Measurements from ENCODE around the gene FAT1.
"Not testable (repeated sequence)": the region's sequence is repeated elsewhere in the genome, so short reads cannot be mapped to it uniquely, and the experiment has no call there.

Gene FAT1

DNA sequence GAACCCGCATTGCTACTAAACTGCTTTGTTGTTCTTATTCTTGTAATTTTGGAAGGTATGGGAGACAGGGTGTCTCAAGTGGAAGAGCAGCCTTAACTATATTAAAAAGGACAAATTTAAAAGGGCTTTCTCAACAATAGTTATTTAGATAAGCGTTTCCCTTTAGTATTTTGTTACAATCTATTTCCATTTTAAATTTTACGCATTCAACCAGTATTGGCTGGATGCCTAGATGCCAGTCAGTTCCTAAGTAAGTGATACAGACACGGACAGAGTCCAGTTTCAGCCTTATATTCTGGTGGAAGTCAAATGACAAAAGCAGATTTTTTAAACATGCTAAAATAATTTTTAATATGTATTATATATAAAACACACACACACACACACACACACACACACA lies 28.3 kb downstream of the FAT1 start:
- no peak for DNase-seq

DNA sequence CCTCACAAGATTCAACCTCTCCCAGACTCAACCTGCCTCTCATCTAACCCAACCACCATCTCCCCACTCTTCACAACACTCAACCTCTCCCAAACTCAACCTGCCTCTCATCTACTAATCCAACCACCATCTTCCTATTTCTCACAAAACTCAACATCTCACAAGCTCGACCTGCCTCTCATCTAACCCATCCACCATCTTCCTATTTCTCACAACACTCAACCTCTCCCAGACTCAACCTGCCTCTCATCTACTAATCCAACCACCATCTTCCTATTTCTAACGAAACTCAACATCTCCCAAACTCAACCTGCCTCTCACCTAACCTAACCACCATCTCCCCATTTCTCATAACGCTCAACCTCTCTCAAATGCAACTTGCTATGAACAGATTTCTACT lies 29.8 kb downstream of the FAT1 start:
- no peak for DNase-seq

DNA sequence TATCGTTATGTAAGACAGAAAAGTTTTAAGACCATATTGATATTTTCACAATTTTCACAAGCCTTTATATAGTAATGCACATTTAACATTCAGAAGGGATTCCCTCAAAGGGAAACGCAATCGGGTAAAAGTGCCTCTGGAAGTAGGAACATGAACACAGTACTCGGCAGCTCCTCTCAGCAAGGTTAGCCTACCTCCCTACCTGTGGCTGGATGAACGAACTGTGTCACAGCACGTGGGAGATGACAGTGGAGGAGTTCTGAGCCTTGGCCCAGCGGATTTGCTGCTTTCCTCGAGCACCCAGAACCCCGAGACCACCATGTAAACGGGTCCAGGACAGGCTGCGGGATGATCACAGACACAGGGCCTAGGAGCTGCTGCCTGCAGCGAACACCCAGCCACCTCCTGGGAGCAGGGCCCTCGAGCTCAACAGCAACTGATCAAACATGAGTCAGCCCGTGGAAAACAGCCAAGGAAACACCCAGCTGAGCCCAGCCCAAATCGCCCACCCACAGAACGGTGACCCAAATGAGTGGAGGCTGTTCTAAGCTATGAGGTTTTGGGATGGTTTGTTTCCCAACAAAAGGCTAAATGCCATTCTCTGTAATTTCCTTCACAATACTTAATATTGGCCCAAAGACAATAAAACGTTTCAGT lies 30.4 kb downstream of the FAT1 start:
- no peak for DNase-seq

DNA sequence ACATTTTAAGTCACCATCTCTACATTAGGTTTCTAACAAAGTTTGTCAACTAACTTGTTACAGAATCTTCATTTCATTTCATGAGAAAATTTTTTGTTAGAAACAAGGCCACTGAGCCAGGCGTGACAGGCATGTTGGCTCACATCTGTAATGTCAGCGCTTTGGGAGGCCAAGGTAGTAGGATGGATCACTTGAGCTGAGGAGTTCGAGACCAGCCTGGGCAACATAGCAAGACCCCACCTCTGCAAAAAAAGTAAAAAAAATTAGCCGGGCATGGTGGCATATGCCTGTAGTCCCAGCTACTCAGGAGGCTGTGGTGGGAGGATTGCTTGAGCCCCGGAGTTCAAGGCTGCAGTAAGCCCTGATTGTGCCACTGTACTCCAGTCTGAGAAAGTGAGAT lies 32.3 kb downstream of the FAT1 start:
- no peak for DNase-seq

DNA sequence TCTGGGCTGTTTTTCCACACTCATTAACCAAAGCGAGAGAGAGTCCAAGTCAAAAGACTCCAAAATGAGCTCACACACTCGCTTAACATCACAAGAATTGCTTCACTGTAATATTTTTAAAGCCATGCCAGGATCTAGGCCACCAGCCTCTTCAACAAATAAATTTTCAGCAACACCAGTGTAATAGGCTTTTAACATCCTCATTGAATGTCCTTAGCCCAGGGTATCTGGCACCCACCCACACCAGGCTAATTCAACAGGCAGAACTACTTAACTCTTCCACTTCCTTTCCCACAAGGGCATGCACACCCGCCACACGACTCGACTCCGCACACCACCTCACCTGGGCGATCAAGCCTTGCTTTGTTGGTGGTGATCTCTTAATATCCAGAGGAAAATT lies 34.2 kb downstream of the FAT1 start:
- no peak for DNase-seq

DNA sequence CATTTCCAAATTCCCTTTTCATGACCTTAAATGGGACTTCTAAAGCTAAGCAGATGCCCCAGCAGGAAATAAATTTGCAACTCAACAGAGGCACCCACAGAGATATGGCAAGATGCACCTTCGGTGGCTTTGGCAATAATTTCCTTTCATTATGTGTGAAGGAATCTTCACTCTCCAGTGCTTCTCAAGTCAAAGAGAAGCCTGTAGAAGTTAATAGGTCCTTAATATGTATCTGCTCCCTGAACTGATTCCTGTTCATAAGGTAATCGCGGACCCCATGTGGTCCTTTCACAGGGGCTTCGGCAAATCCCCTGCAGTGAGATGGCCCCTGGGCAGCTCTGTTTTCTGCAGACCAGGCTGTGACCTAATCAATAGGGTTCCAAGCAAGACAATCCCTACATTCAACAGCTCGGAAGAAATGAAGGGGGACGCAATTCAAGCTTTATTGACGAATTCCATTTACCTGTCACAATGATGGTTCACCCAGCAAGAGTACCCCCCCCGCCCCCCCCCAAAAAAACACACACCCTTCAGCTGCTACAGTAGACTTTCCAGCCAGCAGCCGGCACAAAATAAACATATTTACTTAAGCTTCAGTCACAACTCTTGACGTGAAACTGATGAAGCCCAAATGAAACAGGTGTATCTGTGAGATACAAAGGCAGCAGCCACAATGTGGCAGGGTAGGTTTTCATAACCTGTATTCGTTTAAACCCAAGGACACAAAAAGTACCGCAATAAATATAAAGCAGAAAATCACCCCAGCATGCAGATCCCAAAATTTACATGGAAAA lies 35.3 kb downstream of the FAT1 start:
- no peak for DNase-seq

DNA sequence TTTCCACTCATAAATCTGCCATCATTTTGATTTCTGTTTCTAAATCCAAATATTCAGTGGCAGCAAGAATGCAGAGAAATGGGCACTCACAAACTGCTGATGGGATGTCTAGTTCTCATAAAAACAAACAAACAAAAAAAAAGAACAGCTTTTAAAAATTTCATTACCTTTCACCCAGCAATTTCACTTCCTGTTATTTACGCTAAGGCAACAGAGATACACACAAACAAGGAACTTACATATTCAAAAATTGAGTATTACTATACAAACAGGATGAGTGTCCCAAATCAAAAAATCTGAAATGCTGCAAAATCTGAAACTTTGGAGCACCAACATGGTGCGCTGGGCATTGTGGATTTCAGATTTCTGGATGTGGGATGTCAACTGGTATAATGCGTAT lies 36.4 kb downstream of the FAT1 start:
- no peak for DNase-seq

DNA sequence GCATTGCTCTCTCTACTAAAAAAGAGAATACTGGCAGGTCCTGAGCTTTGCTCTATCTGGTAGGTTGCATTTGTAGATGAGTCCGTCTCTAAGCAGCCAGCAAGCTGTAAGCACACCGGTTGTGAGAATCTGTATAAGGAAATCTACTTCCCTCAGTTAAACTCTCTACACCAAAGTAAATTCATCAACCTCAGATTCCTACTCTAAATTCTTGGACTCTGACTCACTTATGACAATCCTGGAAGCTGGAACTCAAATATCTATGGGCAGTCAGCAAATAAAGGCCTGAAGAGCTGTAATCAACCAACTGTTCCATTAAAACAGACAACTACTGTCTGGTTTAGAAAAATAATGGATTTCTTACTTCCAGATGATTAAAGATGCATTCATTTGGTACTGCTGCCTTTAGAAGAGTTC lies 37.9 kb downstream of the FAT1 start:
- DNase-seq: no peak

DNA sequence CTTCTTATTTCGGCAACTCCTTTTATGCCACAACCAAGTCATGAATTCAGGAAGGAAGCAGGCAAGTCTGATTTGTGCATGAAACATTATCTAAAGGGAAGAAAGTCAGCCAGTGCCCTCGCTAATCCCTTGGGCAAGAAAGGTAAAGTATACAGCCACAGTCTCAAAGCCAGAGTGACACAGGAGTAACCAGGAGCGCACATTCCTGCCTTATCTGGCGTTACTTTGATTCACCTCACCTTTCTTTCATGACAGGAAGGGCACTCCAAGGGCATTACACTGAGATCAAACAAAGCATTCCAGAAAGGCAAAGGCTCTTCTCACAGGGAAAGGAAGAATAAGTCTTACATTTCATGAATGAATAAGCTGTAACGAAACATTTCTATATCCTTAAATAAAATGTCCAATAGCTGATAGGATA lies 38.8 kb downstream of the FAT1 start:
- DNase-seq: no peak

DNA sequence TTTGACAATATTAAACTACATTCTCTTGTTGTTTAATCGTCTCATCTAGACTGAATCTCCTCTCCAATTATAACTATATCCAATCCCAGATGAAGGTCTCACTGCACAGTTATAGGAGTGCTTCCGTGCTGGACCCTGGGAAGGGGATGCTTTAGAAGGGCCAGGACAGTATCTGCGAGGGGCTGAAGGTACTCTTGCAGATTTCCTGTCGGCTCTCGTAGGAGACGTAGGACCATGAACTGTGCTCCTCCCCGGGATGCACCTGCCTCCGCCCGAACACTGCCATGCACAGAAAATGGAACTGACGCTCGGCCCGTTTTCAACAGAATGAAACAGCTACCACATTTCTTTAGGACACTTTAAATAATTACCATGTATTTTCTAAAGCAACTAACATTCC lies 39.4 kb downstream of the FAT1 start:
- no peak for DNase-seq

DNA sequence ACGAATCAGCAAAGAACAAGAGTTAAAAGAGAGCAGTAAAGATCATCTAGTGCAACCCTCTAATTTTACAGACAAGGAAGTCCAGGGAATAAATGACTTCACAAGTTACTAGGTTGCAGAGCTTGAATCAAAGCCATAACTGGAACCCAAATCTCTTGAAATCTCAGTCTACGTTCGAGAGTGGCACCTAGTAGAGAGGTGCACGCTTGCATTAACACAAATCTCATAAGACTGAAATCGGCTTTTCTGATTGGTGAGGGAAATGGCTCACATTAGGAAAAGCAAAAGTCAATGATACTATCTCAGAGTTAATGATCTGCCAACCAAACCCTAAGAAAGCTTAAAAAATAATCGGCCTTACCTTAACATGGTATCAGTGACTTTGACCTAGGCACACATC lies 43.0 kb downstream of the FAT1 start:
- no peak for DNase-seq

DNA sequence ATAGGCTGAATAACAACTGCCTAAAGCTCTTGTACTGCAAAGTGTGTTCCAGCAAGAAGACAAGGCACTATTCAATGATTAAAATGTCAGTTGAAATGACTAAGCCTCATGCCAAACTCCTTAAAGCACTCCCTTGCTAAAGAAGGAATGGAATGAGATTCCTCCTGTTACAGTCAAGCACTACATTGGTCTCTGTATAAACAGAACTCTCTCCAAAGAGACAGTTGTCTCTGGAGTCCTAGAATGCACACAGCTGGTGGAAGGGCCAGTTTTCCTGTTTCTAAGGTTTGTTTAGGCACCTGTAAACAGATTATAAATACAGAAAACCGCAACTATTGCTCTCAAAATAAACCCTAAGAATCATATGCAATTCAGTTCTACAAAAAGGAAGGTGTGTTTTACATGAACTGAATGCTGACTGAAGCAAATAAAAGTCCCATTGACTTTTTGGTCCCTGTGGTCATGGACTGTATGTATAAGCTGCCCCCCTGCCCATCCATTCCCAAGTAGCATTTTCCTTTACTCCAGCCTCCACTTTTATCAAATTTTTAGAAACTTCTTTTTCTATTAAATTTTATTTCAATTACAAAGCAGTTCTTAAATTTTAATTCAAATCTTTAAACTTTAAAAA lies 47.0 kb downstream of the FAT1 start:
- DNase-seq: no peak

DNA sequence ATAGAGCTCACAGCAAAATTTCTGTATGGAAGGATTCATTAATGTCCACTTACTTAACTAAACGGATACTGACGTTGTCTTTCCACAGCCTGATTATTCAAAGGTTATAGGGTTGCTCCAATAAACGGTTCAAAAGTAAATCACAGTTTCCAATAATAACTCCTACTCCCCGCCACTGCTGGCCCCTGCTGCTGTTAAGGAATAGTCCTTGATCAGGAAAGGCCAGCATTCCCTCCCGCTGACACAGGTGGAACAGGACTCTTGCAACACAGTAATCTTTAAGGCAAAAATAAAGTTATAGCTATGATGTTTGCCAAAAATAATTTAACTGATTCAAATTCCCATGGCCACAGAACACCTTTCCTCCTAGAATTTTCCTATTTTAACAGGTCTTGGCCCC lies 53.9 kb downstream of the FAT1 start:
- no peak for DNase-seq

DNA sequence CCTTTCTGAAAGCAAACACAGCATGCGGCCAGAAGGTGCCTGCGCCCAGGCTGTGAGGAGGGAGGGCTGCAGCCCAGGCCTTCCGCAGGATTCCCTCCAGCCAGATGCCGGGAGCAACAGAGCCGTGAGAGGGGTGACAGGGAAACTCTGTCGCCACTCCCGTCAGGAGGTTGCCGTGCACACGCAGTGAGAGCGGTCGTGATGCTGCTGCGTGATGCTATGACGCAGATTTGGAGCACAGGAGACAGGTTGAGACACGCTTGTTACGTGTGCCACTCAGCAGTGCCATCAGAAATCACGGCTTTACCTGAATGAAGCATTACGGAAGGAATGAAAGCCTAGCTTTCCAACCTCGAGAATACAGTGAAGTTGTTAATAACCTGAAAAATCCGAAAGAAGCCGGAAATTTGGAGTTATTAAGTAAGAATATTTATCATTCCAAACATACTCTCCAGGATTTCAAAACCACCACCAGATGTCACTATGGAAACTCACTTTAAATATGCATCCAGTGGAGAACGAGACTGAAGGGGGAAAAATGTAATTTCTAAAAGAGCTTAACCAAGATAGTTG lies 54.4 kb downstream of the FAT1 start:
- no peak for DNase-seq

DNA sequence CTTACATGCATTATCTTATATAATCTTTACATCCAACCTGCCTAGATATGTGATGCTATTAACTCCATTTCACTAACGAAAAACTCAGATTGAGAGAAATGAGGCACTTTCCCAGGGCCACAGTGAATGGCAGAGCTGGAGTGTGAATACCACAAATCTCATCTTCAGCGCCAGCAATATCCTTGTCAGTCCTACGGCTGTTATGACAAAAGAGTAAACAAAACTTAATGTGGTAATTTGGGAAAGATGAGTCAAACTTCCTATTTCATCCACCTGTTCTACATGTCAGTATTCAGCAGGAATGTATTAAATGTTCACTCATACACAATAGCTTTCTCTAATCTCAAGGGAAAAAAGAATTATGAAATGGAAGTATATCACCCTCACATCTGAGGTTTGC lies 56.9 kb downstream of the FAT1 start:
- no peak for DNase-seq

DNA sequence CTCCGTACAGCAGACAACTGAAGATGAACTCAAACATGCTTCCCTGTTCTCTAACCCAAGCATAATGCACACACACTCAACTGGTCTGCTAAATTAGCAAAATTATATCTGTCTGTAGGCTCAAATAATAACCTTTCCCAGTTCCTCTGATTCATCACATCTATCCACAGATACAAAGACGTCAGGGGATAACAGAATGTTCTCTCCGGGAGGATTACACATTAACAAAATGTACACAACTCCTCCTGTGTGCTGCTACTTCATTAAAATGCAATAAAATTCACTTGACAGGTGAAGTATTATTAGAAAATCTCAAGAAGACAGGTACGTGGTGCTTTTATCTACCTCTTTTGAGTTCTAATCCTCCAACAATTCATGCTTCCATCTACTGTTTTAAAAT lies 57.4 kb downstream of the FAT1 start:
- no peak for DNase-seq

DNA sequence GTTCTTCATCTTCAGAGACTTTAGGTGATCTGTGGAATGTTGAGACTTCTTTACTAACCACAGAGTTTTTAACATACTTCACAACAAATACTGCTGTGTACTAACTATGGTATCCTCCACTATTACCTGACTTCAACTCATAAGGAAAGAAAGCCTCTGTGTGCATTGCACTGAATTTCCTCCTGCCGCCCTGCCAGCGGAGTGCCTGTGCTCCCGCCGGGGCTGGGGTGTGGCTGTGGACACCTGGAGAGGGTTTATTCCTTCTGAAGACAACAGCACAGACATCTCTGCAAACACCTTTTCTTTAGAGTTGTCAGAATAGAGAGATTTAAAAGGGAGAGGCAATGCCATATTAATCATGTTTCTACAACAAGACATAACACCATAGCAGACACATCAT lies 63.3 kb downstream of the FAT1 start:
- DNase-seq: no peak

DNA sequence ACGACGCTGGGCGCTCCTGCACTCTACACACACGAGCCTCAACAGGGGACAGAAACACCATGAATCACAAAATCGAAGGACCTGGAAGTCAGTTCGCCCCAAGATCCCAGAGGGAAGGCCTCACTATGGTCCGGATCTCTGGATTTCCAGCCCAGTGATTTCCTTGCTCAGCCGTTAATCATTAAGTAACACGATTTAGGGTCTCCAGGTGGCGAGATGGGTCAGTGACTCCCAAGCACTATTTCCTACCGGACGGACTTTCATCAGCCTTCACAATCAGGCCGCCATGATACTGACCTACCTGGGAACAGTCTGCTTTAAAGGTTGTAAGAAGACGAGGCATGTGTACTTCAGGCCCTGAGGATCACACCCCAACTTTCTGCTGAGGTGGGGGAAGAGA lies 63.7 kb downstream of the FAT1 start:
- DNase-seq: no peak

DNA sequence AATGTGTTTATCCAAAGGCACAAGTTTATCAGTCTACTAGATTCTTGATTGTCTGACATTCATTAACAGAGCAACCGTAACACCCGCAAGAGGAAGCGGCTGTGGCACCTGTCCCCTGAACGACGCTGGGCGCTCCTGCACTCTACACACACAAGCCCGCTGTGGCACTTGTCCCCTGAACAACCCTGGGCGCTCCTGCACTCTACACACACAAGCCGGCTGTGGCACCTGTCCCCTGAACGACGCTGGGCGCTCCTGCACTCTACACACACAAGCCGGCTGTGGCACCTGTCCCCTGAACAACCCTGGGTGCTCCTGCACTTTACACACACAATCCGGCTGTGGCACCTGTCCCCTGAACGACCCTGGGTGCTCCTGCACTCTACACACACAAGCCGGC lies 64.2 kb downstream of the FAT1 start:
- DNase-seq: not testable (repeated sequence)

DNA sequence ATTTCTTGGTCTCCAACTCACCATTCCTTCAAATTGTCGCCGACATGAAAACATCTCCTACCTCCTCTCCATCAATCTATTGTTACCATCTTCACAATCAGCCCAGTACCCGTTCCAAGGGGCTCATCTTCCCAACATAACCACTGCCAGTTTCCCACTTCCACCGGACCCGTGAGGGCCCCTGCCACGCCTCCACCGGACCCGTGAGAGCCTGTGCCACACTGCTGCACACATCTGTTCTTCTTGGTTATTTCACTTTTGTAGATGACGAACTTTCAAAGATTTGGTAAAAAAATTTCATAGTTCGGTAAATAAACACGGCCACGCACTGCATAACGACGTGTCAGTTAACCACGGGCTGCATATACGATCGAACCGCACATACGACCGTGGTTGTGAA lies 65.0 kb downstream of the FAT1 start:
- no peak for DNase-seq

DNA sequence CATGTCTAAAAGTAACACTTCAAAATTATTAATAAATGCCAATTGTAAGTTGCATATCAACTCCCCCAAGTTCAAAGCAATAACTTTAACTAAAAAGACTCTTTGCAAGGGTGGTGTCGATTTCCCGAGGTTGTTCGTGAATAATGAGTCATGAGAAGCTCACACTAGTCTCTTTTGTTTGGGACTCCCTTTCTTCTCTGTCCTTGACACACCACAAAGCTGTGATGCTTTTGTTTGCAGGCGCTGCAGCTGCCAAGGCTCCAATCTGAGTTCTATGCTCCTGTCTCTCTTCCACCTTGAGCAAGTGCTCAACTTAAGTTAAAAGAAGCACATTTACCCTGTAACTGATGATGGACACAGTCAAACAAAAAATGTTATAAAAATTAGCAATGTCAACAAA lies 65.9 kb downstream of the FAT1 start:
- no peak for DNase-seq

DNA sequence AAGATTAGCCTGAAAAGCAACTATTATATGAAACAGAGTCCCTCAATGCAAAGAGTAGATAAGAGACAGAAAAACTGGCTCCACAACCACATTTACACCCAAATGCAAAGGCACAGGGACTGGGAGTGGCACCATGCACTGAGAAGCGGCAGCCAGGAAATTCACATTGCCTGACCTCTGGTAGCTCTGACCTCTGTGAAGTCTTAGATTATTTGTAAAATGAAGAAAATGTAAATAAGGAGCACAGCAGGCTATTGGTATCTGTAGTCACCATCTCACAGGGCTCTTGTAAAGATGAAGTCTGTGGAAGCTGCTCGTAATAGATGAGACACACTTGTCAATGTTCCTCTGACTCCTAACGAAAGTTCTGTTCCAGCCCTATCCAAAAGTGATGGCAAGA lies 69.7 kb downstream of the FAT1 start:
- DNase-seq: no peak

DNA sequence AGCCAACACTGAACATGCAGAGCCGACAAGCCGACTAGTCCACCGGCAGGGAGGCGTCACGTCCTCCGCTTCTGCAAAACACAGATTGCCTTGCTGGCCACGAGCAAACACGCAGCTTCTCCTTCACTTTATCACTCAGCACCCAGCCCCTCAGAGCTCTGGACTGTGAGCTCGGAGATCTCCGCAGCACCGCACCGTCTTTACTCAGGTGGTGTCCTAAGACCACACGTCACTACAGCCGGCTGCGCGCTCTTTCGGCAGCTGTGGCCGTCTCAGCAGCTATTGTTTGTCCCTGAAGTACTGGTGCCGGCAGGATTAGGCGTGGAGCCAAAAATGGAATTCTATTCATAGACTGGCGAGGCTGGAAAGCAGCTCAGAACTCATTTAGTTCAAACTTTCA lies 72.0 kb downstream of the FAT1 start:
- no peak for DNase-seq

DNA sequence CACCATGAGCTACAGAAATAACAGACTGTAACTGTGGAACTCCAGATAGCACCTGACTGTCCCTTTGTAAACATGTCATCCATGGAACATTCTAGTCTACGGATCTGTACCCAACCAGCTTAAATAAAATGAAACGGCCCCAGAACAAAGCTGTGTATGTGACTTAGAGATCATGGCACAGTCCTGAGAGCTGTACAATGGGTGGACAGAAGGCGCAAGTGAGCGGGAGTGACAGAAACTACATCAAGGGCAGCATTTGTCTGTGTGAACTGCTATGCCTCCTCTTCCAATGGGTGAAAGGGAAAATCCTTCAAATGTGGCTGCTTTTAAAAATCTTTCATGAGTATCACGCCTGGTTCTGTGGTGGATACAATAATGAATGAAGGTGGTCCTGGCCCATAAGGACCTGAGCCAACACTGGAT lies 72.5 kb downstream of the FAT1 start:
- no peak for DNase-seq
